ENCODE results near the gene PALMD. TPM values are rescaled to one million over a fixed set of nuclear protein-coding genes. Genes with fewer than 3 reads are reported as not detected.

The PALMD gene
- polyA plus RNA-seq, 2 of the 4 experiments (the other 2 are of a cell fraction), result 0.92 to 3.1 TPM

DNA sequence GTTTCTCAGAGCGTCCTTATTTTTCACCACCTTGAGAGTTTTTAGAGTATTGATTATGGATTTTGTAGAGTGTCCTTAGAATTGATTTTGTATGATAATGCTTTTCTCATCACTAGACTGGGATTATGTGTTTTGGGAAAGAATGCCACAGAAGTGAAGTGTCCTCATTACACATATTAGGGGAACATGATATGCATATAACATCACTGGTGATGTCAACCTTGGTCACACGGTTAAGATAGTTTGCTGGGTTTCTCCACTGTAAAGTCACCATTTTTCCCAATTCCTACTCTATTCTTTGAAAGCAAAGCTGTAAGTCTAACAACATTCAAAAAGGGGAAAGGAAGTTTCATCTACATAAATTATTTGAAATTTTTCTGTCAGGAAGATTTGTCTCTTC, 39.6 kb upstream of the PALMD start:
- Histone ChIP-seq H3K4me1 (no peaks in the 10 kb centered on the region), H3K4me2 (no peak overlapping the region), H3K4me3 (no peak overlapping the region), H3K9me3 (no peaks in the 10 kb centered on the region), H3K27ac (no peak overlapping the region)
- ATAC-seq (no peak), FAIRE-seq (no peak), DNase-seq (ENCODE audit: low read depth in 1 of 2, low spot score in 1 of 2) (no peak)
- POLR2A ChIA-PET, result no interaction called here
- CTCF ChIA-PET, result no interaction called here
- TF ChIP-seq HDAC2 (IDR thresholded peaks at IDR 0.05) (no peak), CBX8 (IDR thresholded peaks at IDR 0.05) (no peak), MAFK (IDR thresholded peaks at IDR 0.05; ENCODE audit: partially characterized antibody) (no peak), CHD4 (IDR thresholded peaks at IDR 0.05; ENCODE audit: borderline replicate concordance) (no peak), EHF (CRISPR knock-in tag; IDR thresholded peaks at IDR 0.05) (no peak), FOXS1 (CRISPR knock-in tag; IDR thresholded peaks at IDR 0.05) (no peak), BHLHE40 (IDR thresholded peaks at IDR 0.05; ENCODE audit: low read depth, low read length) (no peak)
- TF ChIP-seq, protein P1, sequence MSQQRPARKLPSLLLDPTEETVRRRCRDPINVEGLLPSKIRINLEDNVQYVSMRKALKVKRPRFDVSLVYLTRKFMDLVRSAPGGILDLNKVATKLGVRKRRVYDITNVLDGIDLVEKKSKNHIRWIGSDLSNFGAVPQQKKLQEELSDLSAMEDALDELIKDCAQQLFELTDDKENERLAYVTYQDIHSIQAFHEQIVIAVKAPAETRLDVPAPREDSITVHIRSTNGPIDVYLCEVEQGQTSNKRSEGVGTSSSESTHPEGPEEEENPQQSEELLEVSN (IDR thresholded peaks at IDR 0.05; ENCODE audit: borderline replicate concordance, low read depth), result no peak
- TF ChIP-seq, protein P2, sequence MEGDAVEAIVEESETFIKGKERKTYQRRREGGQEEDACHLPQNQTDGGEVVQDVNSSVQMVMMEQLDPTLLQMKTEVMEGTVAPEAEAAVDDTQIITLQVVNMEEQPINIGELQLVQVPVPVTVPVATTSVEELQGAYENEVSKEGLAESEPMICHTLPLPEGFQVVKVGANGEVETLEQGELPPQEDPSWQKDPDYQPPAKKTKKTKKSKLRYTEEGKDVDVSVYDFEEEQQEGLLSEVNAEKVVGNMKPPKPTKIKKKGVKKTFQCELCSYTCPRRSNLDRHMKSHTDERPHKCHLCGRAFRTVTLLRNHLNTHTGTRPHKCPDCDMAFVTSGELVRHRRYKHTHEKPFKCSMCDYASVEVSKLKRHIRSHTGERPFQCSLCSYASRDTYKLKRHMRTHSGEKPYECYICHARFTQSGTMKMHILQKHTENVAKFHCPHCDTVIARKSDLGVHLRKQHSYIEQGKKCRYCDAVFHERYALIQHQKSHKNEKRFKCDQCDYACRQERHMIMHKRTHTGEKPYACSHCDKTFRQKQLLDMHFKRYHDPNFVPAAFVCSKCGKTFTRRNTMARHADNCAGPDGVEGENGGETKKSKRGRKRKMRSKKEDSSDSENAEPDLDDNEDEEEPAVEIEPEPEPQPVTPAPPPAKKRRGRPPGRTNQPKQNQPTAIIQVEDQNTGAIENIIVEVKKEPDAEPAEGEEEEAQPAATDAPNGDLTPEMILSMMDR (IDR thresholded peaks at IDR 0.05), result no peak
- TF ChIP-seq, protein P3, sequence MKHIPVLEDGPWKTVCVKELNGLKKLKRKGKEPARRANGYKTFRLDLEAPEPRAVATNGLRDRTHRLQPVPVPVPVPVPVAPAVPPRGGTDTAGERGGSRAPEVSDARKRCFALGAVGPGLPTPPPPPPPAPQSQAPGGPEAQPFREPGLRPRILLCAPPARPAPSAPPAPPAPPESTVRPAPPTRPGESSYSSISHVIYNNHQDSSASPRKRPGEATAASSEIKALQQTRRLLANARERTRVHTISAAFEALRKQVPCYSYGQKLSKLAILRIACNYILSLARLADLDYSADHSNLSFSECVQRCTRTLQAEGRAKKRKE (CRISPR knock-in tag; IDR thresholded peaks at IDR 0.05; ENCODE audit: low read depth), result no peak
- 62% methylated on average over 2 of the region's 2 CpGs for WGBS (ENCODE audit: missing lambda C conversion rate)

DNA sequence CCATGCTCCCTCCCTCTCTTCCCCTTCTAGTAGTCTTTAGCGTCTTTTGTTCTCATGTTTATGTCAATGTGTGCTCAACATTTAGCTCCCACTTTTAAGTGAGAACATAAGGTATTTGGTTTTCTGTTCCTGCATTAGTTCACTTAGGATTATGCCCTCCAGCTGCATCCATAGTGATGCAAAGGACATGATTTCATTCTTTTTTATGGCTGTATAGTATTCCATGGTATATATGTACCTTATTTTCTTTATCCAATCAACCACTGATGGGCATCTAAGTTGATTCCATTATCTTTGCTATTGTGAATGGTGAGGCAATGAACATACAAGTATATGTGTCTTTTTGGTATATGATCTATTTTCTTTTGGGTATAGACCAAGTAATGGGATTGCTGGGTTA, 38.3 kb upstream of the PALMD start:
- ATAC-seq, result no peak

DNA sequence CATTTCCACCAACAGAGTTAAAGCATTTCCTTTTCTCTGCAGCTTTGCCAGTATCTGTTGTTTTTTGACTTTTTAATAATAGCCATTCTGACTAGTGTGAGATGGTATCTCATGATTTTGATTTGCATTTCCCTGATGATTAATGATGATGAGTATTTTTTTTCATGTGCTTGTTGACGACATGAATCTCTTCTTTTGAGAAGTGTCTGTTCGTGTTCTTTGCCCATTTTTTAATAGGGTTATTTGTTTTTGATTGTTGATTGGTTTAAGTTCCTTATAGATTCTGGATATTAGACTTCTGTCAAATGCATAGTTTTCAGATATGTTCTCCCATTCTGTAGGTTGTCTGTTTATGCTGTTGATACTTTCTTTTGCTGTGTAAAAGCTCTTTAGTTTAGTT, 37.9 kb upstream of the PALMD start:
- Histone ChIP-seq H3K9me3 (no peaks in the 10 kb centered on the region), H3K4me3 (no peak overlapping the region), H3K4me1 (no peaks in the 10 kb centered on the region), H3K27ac (no peak overlapping the region), H3K4me2 (no peak overlapping the region)
- DNase-seq (ENCODE audit: low read depth in 1 of 2, low spot score in 1 of 2) (no peak), ATAC-seq (no peak), FAIRE-seq (no peak)
- ChIA-PET CTCF (no interaction called here), POLR2A (no interaction called here)
- WGBS (ENCODE audit: missing lambda C conversion rate), result 37% methylated on average over 2 of the region's 2 CpGs
- TF ChIP-seq JUNB (IDR thresholded peaks at IDR 0.05) (no peak), ESRRA (IDR thresholded peaks at IDR 0.05; ENCODE audit: borderline replicate concordance, low read length) (no peak), FOXS1 (CRISPR knock-in tag; IDR thresholded peaks at IDR 0.05) (no peak), RARB (CRISPR knock-in tag; IDR thresholded peaks at IDR 0.05) (no peak), PHF8 (IDR thresholded peaks at IDR 0.05; ENCODE audit: borderline replicate concordance, low read depth) (no peak), NR3C1 (IDR thresholded peaks at IDR 0.05) (no peak), ZNF302 (CRISPR knock-in tag; IDR thresholded peaks at IDR 0.05) (no peak), POLR2AphosphoS2 (conservative IDR thresholded peaks at IDR 0.05; ENCODE audit: low read length) (no peak), HDAC2 (IDR thresholded peaks at IDR 0.05) (no peak)
- TF ChIP-seq, protein P4, sequence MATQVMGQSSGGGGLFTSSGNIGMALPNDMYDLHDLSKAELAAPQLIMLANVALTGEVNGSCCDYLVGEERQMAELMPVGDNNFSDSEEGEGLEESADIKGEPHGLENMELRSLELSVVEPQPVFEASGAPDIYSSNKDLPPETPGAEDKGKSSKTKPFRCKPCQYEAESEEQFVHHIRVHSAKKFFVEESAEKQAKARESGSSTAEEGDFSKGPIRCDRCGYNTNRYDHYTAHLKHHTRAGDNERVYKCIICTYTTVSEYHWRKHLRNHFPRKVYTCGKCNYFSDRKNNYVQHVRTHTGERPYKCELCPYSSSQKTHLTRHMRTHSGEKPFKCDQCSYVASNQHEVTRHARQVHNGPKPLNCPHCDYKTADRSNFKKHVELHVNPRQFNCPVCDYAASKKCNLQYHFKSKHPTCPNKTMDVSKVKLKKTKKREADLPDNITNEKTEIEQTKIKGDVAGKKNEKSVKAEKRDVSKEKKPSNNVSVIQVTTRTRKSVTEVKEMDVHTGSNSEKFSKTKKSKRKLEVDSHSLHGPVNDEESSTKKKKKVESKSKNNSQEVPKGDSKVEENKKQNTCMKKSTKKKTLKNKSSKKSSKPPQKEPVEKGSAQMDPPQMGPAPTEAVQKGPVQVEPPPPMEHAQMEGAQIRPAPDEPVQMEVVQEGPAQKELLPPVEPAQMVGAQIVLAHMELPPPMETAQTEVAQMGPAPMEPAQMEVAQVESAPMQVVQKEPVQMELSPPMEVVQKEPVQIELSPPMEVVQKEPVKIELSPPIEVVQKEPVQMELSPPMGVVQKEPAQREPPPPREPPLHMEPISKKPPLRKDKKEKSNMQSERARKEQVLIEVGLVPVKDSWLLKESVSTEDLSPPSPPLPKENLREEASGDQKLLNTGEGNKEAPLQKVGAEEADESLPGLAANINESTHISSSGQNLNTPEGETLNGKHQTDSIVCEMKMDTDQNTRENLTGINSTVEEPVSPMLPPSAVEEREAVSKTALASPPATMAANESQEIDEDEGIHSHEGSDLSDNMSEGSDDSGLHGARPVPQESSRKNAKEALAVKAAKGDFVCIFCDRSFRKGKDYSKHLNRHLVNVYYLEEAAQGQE (IDR thresholded peaks at IDR 0.05), result no peak
- TF ChIP-seq, protein P2 (IDR thresholded peaks at IDR 0.05), result no peak
- TF ChIP-seq, protein P5, sequence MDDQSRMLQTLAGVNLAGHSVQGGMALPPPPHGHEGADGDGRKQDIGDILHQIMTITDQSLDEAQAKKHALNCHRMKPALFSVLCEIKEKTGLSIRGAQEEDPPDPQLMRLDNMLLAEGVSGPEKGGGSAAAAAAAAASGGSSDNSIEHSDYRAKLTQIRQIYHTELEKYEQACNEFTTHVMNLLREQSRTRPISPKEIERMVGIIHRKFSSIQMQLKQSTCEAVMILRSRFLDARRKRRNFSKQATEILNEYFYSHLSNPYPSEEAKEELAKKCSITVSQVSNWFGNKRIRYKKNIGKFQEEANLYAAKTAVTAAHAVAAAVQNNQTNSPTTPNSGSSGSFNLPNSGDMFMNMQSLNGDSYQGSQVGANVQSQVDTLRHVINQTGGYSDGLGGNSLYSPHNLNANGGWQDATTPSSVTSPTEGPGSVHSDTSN (IDR thresholded peaks at IDR 0.05), result no peak

More for the DNA sequence above, 38.3 kb upstream of the PALMD start:
- 88% methylated on average over 1 of the region's 1 CpG for WGBS (ENCODE audit: missing lambda C conversion rate)
- Histone ChIP-seq H3K4me3 (no peak overlapping the region), H3K4me2 (no peak overlapping the region), H3K9me3 (no peaks in the 10 kb centered on the region), H3K4me1 (no peaks in the 10 kb centered on the region), H3K27ac (no peak overlapping the region)
- FAIRE-seq, result no peak
- no peak for DNase-seq (ENCODE audit: low read depth in 1 of 2, low spot score in 1 of 2)
- TF ChIP-seq CEBPB (IDR thresholded peaks at IDR 0.05), result no peak
- no peak for TF ChIP-seq KDM5A (IDR thresholded peaks at IDR 0.05)
- TF ChIP-seq FOSL2 (IDR thresholded peaks at IDR 0.05), result no peak
- TF ChIP-seq FOSL2 (CRISPR knock-in tag; IDR thresholded peaks at IDR 0.05), result no peak
- TF ChIP-seq RFX5 (IDR thresholded peaks at IDR 0.05), result no peak
- no peak for TF ChIP-seq RCOR1 (IDR thresholded peaks at IDR 0.05; ENCODE audit: low read depth, low read length)
- TF ChIP-seq, protein P6, sequence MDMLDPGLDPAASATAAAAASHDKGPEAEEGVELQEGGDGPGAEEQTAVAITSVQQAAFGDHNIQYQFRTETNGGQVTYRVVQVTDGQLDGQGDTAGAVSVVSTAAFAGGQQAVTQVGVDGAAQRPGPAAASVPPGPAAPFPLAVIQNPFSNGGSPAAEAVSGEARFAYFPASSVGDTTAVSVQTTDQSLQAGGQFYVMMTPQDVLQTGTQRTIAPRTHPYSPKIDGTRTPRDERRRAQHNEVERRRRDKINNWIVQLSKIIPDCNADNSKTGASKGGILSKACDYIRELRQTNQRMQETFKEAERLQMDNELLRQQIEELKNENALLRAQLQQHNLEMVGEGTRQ (IDR thresholded peaks at IDR 0.05), result no peak
- no peak for TF ChIP-seq FOSB (CRISPR knock-in tag; IDR thresholded peaks at IDR 0.05)
- POLR2A ChIA-PET, result no interaction called here
- CTCF ChIA-PET, result no interaction called here

Measured in A549 (cell line).